ENCODE results near the gene MRPS30.
A peak's percentile ranks its signal among the peaks of the same experiment; 100 is the strongest.
"Not testable (repeated sequence)": the region's sequence is repeated elsewhere in the genome, so short reads cannot be mapped to it uniquely, and the experiment has no call there.

MRPS30 gene

DNA sequence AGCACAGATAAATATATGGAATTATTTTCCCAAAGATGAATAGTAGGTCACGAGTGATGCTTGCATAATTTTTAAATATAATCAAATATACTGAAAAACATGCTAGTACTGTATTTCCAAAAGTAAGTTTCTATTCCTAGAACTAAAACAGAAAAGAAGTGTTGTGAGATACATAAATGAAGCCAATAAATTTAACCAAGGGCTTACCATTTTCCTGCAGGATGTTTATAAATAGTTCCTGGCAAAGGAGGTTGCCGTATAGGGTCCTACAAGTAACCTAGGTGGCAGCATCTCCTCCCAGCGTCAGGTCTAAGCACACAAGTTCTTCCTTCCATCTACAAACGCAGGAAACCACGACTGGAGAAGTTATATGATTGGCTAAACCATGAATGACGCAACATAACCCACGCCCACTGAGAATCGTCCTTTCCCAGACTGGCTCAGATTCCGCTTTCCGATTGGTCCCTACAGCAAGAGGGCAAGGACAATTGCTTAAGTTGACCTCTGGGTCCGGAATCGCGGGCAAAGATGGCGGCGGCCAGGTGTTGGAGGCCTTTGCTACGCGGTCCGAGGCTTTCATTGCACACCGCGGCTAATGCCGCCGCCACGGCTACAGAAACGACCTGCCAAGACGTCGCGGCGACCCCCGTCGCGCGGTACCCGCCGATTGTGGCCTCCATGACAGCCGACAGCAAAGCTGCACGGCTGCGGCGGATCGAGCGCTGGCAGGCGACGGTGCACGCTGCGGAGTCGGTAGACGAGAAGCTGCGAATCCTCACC, at the start of gene MRPS30:
Gene MRPS30, plus strand, starts transcription at position 513 of the 780 bp plus-strand sequence. Its CDS starts 16 bp downstream, at position 529.
- peak; percentile 77 for DNase-seq (ENCODE audit: low read depth)

DNA sequence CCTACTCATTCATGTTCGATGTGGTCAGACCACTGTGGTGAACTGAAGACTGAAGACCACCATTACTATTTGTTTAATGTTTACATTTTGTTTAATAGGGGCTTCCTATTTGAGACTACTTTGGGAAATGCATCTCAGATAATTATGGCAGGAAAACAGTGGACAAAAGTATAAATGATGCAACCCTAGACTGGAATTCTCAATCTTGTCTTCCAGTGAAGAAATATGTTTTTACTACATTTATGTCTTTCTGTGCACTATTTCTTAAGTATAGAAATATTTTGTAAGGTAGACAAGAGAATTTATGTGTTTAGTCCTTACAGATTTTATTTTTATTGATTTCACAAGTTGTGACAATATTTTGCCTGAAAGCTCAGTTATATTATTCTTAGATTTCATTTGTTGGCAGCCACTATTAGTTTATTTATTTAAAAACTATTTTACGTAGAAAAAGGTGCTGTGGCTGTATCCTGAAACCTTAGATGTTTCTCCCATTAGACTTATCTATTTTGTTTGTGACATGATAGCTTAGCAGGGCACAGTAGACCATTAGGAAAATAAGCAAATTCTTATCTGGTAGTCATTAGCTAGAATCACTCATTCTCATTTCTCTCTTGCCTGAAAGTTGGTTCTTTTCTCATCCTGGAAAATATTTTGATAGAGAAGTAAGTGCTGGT, 39.4 kb upstream of the MRPS30 start:
- DNase-seq (ENCODE audit: low read depth): no peak

DNA sequence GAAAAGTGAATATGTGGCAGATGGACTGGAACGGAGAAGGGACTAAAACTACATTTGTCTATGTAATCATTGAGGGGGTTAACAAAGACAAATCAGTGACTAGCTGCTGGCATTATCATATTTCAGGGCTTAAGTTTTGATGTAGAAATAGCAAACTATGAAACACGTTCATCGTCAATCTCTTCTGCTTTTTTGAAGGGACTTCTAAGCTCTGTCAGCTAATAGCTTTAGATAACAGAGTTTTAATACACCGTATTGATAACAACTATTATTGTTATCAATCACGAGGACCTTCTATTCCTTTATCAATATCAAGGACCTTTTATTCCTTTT, 38.9 kb upstream of the MRPS30 start:
- no peak for DNase-seq (ENCODE audit: low read depth)

DNA sequence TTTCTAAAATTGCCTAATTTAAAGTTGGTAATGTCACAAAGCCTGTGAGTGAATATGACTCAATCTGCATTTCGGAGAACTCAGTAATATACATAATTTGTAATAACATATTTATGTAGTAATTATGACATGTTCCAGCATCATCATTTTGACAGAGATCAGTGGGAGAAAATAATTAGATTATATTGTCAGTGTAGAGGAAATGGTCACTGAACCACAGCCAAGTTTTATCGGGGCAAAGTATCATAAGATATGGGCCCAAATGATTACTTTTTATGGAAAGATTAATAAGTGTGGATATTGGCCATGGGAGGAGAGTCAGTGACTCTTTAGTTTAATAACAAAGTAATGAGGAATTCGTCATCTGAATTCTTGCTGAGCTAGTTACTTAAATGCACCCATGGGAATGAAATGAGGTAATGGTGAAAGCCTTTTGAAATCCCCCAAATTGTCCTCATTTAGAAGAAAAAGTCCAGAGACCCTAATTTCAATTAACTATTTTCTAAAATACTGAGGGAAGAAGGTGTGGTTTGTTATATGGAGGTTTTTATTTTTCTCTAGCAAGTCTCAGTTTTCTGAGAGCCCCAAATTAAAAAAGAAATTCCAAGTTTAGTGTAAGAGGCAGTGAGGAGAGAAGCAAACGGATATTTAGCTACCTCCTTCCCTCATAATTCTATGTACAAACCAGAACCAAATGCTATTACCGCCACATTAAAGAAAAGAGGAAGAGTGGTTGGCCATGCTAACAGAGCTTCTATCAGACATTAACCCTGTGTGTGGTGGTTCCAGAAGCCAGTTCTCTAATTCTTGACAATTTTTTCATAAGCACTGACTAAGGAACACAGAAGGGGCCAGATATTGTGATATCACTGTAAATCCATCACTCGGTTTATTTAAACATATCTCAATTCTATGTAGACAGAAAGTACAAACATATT, 37.7 kb upstream of the MRPS30 start:
- DNase-seq (ENCODE audit: low read depth): no peak

DNA sequence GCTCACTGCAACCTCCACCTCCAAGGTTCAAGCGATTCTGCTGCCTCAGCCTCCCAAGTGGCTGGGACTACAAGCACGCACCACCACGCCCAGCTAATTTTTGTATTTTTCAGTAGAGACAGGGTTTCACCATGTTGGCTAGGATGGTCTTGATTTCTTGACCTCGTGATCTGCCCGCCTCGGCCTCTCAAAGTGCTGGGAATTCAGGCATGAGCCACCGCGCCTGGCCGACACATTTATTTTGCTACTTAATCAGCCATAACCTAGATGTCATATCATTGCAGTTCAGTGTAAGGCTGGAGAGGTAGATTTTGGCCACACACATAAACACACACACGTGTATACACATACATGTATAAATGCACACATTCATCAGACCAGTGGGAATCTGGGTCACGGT, 36.4 kb upstream of the MRPS30 start:
- not testable (repeated sequence) for DNase-seq (ENCODE audit: low read depth)

DNA sequence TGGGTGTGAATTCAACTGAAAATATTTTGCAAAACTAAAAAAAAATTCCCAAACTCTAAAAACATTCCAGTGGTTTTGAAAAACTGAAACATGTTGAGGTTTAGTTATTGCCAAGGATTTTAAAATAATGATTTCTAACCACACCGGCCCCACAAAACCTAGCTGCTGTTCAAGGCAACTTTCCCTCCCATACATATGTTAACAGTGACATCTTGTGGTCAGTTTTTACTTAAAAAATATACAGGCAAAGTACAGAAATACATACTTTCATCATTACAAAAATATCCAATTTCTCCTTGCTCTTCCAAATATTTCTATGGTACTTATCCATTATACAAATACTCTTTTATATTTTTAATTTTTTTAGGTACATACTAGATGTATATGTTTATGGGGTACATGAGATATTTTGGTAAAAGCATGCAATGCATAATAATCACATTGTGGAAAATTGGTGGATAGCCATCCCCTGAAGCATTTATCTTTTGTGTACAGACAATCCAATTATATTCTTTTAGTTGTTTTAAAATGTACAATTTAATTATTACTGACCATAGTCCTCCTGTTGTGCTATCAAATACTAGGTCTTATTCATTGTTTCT, 34.4 kb upstream of the MRPS30 start:
- DNase-seq (ENCODE audit: low read depth): no peak

DNA sequence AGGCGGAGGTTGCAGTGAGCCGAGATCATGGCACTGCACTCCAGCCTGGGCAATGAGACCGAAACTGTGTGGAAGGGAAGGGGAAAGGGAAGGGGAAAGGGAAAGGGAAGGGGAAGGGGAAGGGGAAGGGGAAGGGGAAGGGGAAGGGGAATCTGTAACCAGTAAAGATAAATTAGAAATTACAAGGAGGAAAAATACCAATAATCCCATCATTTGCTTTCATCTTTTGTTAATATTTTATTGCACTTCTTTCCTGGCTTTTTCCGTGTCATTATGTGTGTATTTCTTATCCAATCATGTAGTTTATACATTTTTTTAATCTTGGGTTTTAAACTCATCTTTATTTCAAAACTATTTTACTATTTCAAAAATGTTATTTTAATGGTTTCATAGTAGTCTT, 29.6 kb upstream of the MRPS30 start:
- no peak for DNase-seq (ENCODE audit: low read depth)

DNA sequence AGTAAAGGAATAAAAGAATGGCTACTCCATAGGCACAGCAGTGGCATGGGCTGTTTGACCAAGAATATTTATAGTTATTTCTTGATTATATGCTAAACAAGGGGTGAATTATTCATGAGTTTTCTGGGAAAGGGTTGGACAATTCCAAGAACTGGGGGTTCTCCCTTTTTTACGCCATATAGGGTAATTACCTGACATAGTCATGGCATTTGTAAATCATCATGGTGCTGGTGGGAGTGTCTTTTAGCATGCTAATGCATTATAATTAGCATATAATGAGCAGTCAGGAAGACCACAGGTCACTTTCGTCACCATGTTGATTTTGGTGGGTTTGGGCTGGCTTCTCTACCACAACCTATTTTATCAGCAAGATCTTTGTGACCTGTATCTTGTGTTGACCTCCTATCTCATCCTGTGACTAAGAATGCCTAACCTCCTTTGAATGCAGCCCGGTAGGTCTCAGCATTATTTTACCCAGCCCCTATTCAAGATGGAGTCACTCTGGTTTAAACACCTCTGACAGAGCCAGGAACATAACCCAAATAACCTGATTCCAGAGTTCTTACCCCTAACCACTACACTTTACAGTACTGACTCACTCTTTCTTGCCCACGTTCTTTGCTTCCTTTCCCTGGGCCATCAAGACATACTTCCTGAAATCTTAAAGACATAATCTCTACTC, 25.0 kb upstream of the MRPS30 start:
- no peak for DNase-seq (ENCODE audit: low read depth)

DNA sequence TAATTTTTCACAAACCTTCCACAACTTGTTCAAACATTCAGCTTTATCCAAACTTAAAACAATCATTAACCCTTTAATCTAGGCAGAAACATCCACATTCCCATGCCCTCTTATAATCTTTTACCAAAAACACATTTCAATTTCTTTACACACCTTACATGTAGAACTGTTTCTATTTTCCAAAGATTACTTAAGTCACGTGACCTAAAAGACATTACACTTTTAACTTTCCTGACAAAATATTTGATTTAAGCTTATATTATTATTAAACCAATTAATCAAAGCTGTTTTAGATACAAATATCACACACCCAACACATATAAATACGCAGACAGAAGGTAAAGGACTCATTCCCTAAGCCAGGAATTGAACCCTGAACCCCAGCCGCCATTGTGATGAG, 21.0 kb upstream of the MRPS30 start:
- DNase-seq (ENCODE audit: low read depth): no peak

DNA sequence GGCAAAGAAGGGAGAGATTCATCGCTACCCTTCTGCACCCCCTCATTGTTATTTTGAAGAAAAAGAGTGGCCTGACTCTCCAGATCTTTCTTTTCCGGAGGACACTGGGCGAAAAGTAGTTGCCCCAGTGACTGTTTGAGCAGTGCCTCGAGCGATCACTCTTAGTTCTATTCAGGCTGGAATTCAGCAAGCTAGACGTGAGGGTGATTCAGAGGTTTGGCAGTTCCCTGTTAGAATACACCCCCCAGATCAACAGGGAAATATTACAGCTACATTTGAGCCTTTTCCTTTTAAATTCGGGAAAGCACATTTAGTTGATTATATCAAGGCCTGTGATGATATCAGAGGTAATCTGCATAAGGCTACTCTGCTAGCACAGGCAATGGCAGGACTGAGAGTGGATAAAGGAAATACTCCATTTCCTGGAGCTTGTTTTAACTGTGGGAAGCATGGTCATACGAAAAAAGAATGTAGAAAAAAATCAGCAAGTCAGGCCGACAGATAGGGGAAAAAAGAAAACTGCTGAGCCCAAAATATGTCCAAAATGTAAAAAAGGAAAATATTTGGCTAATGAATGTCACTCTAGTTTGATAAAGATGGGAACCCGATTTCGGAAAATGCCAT, 19.3 kb upstream of the MRPS30 start:
- not testable (repeated sequence) for DNase-seq (ENCODE audit: low read depth)

DNA sequence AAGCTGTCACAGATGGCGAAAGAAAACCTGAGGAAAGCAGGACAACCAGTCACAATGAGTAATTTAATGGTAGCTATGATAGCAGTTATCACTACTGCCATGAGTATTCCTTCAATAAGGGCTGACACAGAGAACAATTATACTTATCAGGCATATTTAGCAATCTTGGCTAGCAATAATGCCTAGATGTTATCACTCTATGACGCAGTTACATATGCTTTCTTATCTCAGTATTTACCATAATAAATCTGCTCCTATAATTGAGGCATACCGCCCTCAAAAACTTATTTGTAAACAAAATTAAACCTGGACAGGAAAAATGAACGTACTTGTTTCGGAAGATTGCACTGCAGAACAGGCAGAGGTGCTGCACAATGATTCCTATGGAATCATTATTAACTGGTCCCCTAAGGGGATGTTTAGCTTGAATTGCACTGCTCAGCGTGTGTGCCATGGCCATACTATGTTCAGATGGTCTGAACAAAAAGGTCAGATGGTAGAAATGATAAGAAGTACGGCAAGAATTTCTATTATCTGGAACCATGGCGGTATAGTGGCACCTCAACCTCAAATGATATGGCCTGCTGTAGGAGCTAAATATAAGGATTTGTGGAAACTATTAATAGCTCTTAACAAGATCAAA, 16.6 kb upstream of the MRPS30 start:
- DNase-seq (ENCODE audit: low read depth): not testable (repeated sequence)

DNA sequence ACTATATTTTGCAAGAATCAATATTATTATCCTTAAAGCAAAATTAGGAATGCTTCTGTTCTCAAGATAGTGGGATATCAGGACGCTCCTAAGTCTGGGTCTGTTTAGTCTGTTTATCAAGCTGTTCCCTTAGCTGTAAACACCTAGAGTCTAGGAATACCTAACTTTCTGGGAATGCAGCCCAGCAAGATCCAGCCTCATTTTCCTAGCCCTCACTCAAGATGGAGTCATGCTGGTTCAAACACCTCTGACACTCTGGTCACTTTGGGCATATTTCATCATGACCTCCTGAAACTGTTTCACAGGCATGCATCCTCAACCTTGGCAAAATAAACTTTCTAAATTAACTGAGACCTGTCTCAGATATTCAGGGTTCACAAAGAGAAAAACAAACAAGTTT, 14.4 kb upstream of the MRPS30 start:
- DNase-seq (ENCODE audit: low read depth): no peak

DNA sequence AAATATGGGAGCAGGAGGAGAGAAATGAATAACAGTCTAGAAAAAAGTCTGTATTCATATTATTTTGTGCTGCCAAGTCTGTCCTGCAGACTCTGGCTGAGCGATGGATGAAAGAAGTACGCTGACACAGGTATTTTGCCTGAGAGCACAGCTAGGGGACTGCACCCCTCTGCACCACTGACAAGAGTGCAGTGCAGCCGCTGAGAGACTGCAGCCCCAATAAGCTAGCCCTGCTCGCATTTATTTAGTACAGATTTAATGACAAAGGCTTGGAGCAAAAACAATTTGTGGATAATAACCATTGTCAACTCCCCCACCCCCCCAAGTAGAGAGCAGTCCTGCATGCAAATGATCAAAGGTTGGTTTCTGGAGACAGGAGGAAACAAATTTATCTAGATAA, 13.3 kb upstream of the MRPS30 start:
- DNase-seq (ENCODE audit: low read depth): no peak

DNA sequence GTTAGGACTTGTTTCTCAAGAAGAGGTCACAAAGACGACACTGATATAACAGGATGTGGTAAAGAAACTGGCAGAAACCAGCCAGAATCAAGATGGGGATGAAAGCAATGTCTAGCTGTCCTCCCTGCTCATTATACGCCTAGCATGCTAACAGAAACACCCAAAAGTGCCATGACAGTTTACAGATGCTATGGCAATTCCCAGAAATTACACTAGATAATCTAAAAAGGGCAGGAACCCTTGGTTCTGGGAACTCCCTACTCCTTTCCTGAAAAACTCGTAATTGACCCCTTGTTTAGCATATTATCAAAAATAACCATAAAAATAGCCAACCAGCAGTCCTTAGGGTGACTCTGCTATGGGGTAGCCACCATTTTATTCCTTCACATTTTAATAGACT, 10.9 kb upstream of the MRPS30 start:
- DNase-seq (ENCODE audit: low read depth): no peak

DNA sequence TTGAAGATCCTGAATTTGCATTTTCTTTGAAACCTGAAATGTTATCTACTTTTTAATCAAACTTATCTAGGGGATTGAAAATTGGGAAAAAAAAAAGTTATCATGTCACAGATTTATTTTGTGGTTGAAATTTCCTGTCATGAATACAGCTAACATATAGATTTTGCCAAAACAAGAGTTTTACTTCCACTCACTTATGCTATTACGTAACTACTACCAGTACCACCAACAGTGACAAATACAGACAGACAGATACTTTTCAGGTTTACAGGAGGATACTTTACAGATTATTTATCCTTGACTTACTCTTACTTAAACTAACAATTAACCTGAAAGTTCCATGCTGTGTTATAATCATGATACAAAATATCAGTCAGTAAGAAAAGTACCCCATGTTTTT, 6.8 kb upstream of the MRPS30 start:
- no peak for DNase-seq (ENCODE audit: low read depth)

DNA sequence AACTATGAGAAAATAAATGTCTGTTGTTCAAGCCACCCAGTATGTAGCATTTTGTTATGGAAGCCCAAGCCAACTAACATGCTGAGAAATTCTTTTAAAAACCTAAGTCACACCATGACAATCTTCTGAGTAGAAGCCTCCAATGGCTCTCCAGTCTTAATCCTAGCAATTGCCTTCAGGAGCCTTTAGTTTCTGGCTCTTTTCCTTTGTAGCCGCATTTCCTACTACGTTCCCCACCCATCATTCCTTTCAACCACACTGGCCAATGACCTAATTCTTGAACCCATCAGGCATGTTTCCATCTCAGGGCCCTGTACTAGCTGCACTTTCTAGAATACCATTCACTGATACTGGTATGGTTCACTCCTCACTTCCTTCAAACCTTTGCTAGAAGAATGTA, 2.1 kb upstream of the MRPS30 start:
- no peak for DNase-seq (ENCODE audit: low read depth)

DNA sequence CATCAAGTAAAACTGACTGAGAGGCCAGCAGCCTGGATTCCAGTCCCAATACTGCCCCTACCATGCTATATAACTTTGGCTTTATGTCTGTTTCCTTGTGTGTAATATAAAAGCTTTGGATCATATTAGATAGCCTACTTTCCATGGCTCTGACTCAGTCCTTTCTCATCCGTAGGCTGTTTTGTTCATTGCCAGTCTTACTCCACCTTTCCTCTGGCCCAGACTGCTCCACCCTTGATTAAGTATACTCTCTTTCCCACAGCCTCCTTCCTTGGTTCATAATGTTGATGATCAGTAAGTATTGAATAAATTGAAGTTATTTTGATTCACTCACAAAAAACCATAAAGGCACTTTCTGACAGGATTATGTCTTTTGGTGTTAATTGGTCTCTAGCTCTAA, 1.5 kb upstream of the MRPS30 start:
- DNase-seq (ENCODE audit: low read depth): no peak

DNA sequence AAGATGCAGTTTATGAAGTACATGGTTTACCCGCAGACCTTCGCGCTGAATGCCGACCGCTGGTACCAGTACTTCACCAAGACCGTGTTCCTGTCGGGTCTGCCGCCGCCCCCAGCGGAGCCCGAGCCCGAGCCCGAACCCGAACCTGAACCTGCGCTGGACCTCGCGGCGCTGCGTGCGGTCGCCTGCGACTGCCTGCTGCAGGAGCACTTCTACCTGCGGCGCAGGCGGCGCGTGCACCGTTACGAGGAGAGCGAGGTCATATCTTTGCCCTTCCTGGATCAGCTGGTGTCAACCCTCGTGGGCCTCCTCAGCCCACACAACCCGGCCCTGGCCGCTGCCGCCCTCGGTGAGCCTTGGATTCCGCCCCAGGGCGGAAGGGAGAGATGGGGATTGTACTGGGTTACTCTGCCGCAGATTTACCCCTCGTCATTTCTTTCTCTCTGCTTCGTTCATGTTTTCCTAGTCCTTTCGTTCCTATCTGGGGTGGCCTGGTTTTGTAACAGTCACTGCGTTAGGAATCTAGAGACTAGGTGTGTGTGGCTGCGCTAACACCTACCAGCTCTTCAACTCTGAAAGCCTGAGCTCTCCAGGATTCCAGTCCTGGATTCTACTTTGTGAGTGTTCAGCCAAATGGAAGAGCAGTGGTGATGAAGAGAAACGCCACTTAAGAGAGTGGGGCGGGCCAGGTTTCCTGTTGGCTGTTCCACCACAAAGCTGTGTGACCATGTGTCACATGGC, 638 bp downstream of the MRPS30 start:
- DNase-seq (ENCODE audit: low read depth): peak; percentile 27

DNA sequence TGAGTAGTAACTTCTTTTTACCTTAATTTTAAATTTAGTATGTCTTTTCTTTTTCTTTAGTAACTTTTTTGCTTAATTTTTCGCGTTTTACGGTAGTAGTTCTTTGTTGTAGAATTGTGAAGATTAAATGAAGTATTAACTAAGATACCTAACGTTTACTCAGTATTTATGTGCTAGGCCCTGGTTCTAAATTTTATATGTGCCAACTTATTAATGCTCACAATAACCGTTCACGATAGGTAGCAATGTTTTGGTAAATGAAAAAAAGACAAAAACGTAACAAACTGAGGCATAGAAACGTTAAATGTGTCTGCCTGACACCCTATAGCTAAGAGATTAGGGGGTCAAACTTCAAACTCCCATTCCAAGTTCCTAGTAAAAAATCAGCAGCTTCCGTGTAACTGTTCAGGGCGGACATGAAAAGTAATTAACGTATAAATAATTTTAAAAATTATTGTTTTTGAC, 1.2 kb downstream of the MRPS30 start:
- DNase-seq (ENCODE audit: low read depth): no peak

DNA sequence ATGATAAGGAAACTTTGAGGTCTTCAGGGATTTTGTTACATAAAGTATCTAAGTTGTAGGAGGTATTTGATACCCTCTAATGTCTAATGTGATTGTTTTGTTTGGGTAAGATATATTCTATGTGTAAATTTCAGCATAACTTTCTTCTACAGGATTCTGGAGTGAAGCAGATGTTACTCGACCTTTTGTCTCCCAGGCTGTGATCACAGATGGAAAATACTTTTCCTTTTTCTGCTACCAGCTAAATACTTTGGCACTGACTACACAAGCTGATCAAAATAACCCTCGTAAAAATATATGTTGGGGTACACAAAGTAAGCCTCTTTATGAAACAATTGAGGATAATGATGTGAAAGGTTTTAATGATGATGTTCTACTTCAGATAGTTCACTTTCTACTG, 6.0 kb downstream of the MRPS30 start:
- no peak for DNase-seq (ENCODE audit: low read depth)

All from activated T-helper 1 cell treated with Interleukin-2 at 50 U/mL for 16 hours (primary cell).